PC-9 (cell line): ENCODE data around the gene DOC2A. TPM values are rescaled to one million over a fixed set of nuclear protein-coding genes. Genes with fewer than 3 reads are reported as not detected.

Source experiments
- BruUV-seq: library from RNA; stranded (reverse); fragments of 400-500 nt; replicated peaks from 2 replicates; lab custom pipeline; 2021; lab: Mats Ljungman, UMichigan
- CTCF ChIA-PET: fragments of 300-600 bp; sonication (Branson Sonifier 250); formaldehyde crosslinking; loops from one replicate; lab custom pipeline; 2022; ENCODE audit warnings: antibody characterized with exemption; lab: Charles Lee
- POLR2A ChIA-PET: fragments of 300-600 bp; sonication (Branson Sonifier 250); formaldehyde crosslinking; loops from one replicate; lab custom pipeline; 2022; ENCODE audit warnings: antibody characterized with exemption; ENCODE audit not compliant: unreplicated experiment; lab: Charles Lee
- DNase-seq, 2 experiments: peaks; one replicate each; pipeline versions ENCODE4 v3.0.0 to v3.0.0-alpha.2; 2015 to 2022; ENCODE audit warnings: mixed read lengths in 1 of 2
- H2AFZ ChIP-seq: fragments of 200-600 bp; sonication (generic); 2 replicates; pipeline ENCODE4 v1.8.1; 2017; ENCODE audit warnings: antibody characterized with exemption
- H3F3A ChIP-seq: fragments of 200-600 bp; sonication (generic); 2 replicates; pipeline ENCODE4 v1.8.1; 2017; ENCODE audit warnings: antibody characterized with exemption, mild to moderate bottlenecking, low read depth; ENCODE audit not compliant: insufficient read depth
- H3K27ac ChIP-seq: fragments of 200-600 bp; sonication (generic); 2 replicates; pipeline ENCODE4 v1.6.1; 2016; ENCODE audit warnings: mixed run types
- H3K27me3 ChIP-seq: fragments of 200-600 bp; sonication (generic); 2 replicates; pipeline ENCODE4 v1.6.1; 2016; ENCODE audit warnings: low read depth, mixed run types; ENCODE audit not compliant: insufficient read depth
- H3K36me3 ChIP-seq: fragments of 200-600 bp; sonication (generic); 2 replicates; pipeline ENCODE4 v1.6.1; 2016; ENCODE audit warnings: low read depth, mixed run types
- H3K4me1 ChIP-seq: fragments of 200-600 bp; sonication (generic); replicated peaks from 2 replicates; pipeline ENCODE4 v1.6.1; 2016; ENCODE audit warnings: mixed run types; ENCODE audit not compliant: insufficient read depth
- H3K4me2 ChIP-seq: fragments of 200-600 bp; sonication (generic); 2 replicates; pipeline ENCODE4 v1.6.1; 2017; ENCODE audit warnings: mixed run types
- H3K4me3 ChIP-seq: fragments of 200-600 bp; sonication (generic); 2 replicates; pipeline ENCODE4 v1.6.1; 2016; ENCODE audit warnings: mixed run types
- H3K79me2 ChIP-seq: fragments of 200-600 bp; sonication (generic); 2 replicates; pipeline ENCODE4 v1.6.1; 2017; ENCODE audit warnings: low read depth, mixed run types
- H3K9me2 ChIP-seq: fragments of 200-600 bp; sonication (generic); 2 replicates; pipeline ENCODE4 v1.8.1; 2017; ENCODE audit warnings: mild to moderate bottlenecking; ENCODE audit not compliant: insufficient read depth
- H3K9me3 ChIP-seq: fragments of 200-600 bp; sonication (generic); 2 replicates; pipeline ENCODE4 v1.8.1; 2016; ENCODE audit warnings: low read depth; ENCODE audit not compliant: insufficient read depth
- H4K20me1 ChIP-seq: fragments of 200-600 bp; sonication (generic); 2 replicates; pipeline ENCODE4 v1.8.1; 2017; ENCODE audit not compliant: insufficient read depth
- EZH2 ChIP-seq: fragments of 200-600 bp; sonication (generic); IDR thresholded peaks from 2 replicates; pipeline ENCODE4 v1.8.0; 2017; ENCODE audit warnings: antibody characterized with exemption, low read depth
- intact Hi-C: fragments of 100-400 bp; cut with micrococcal nuclease; formaldehyde crosslinking; loops from one replicate; pipeline ENCODE4 v1.10.0; 2022; ENCODE audit not compliant: unreplicated experiment
- total RNA-seq: library from RNA; stranded (reverse); gene quantifications from 2 replicates; pipeline ENCODE4 v1.2.3, GENCODE V29; 2021
- TF ChIP-seq, protein P1 (sequence below): fragments of 200-600 bp; sonication (generic); conservative IDR thresholded peaks from 2 replicates; pipeline ENCODE4 v1.6.1; 2017; ENCODE audit warnings: mixed run types, antibody characterized with exemption, mild to moderate bottlenecking, moderate library complexity

Gene DOC2A
- total RNA-seq, 1 experiment from 2014 or later: 11.0 TPM

DNA sequence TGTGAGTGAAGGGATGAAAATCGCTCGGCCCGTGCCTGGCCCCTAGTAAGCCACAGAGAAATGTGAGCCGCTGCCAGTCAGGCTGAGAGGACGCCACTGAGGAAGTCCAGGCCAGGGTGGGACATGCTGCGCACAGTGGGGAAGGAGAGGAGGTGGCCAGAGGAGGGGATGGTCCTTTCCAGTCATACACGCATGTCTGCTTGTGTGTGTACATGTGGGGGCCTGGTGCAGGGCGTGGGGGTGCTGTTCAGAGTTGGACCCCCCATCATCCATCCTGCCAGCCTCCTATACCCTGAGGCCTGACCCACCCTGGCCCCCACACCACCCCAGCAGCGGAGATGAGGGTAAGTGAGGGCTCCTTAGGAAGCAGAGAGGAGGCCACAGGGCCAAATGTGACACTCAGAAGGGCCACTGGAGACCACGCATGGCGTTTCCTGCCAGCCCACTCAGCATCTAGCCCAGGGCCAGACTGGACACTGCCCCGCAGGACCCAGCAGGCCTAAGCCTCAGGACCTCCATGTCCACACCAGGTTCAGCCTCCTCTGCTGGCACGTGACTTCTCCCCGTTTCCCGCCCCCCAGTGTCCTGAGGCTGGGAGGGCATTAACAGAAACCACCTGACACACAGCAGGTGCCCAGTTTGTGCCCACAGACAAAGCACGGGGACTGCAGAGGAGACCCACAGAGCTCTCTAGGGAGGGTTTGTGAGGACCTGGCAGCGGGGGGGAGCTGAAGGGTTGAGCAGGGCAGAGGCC, 7.0 kb downstream of the DOC2A start:
- Histone ChIP-seq H2AFZ (no peak overlapping the region), H3K79me2 (no peaks in the 10 kb centered on the region), H3K27me3 (no peaks in the 10 kb centered on the region), H3K36me3 (no peaks in the 10 kb centered on the region), H4K20me1 (peaks cover 3% of the 10 kb centered on the region; the same call in 1 of the 2 replicates), H3K4me2 (no peak overlapping the region), H3K4me1 (no peaks in the 10 kb centered on the region), H3K27ac (no peak overlapping the region), H3F3A (peaks cover 7% of the 10 kb centered on the region), H3K9me2 (no peaks in the 10 kb centered on the region), H3K4me3 (no peak overlapping the region), H3K9me3 (no peaks in the 10 kb centered on the region)
- intact Hi-C loops: no loop called here
- BruUV-seq: no TSS peak
- TF ChIP-seq, protein P1, sequence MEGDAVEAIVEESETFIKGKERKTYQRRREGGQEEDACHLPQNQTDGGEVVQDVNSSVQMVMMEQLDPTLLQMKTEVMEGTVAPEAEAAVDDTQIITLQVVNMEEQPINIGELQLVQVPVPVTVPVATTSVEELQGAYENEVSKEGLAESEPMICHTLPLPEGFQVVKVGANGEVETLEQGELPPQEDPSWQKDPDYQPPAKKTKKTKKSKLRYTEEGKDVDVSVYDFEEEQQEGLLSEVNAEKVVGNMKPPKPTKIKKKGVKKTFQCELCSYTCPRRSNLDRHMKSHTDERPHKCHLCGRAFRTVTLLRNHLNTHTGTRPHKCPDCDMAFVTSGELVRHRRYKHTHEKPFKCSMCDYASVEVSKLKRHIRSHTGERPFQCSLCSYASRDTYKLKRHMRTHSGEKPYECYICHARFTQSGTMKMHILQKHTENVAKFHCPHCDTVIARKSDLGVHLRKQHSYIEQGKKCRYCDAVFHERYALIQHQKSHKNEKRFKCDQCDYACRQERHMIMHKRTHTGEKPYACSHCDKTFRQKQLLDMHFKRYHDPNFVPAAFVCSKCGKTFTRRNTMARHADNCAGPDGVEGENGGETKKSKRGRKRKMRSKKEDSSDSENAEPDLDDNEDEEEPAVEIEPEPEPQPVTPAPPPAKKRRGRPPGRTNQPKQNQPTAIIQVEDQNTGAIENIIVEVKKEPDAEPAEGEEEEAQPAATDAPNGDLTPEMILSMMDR: no peak
- TF ChIP-seq EZH2: no peak
- POLR2A ChIA-PET: interaction anchor here (0.6 kb wide), 1 partner anchor 1425 kb away, joined by 3 read pairs; the partner anchor contains the start of gene COX6A2
- no peak for DNase-seq
- CTCF ChIA-PET: no interaction called here

GRCh38 chr16:30002614-30003346, 8.0 kb downstream of the DOC2A start:
- H3K4me3 ChIP-seq: no peak overlapping the region
- POLR2A ChIA-PET: no interaction called here
- H3F3A ChIP-seq: peaks cover 6% of the 10 kb centered on the region
- no peaks in the 10 kb centered on the region for H3K27me3 ChIP-seq
- H3K4me1 ChIP-seq: no peaks in the 10 kb centered on the region
- intact Hi-C loops: no loop called here
- no TSS peak for BruUV-seq
- H3K9me3 ChIP-seq: no peaks in the 10 kb centered on the region
- peaks cover 3% of the 10 kb centered on the region; the same call in 1 of the 2 replicates for H4K20me1 ChIP-seq
- H3K79me2 ChIP-seq: no peaks in the 10 kb centered on the region
- no peak for DNase-seq
- no peaks in the 10 kb centered on the region for H3K9me2 ChIP-seq
- no peak overlapping the region for H3K4me2 ChIP-seq
- no peak overlapping the region for H2AFZ ChIP-seq
- CTCF ChIA-PET: interaction anchor here (0.5 kb wide), 1 partner anchor 1024 kb away, joined by 3 read pairs; no protein-coding TSS in a partner anchor
- H3K27ac ChIP-seq: no peak overlapping the region
- TF ChIP-seq, protein P1: no peak
- no peak for TF ChIP-seq EZH2
- no peaks in the 10 kb centered on the region for H3K36me3 ChIP-seq

GRCh38 chr16:30000735-30001631, 9.8 kb downstream of the DOC2A start:
- Histone ChIP-seq H3K9me2 (no peaks in the 10 kb centered on the region), H2AFZ (no peak overlapping the region), H3K4me3 (no peak overlapping the region), H3K9me3 (no peaks in the 10 kb centered on the region), H3K27ac (no peak overlapping the region), H3F3A (peaks cover 6% of the 10 kb centered on the region; the same call in 1 of the 2 replicates), H3K27me3 (no peaks in the 10 kb centered on the region), H3K4me1 (peaks cover 7% of the 10 kb centered on the region), H3K79me2 (peaks cover 11% of the 10 kb centered on the region), H4K20me1 (peaks cover 3% of the 10 kb centered on the region; the same call in 1 of the 2 replicates), H3K36me3 (no peaks in the 10 kb centered on the region), H3K4me2 (no peak overlapping the region)
- intact Hi-C loops: no loop called here
- BruUV-seq: no TSS peak
- CTCF ChIA-PET: interaction anchor here (0.5 kb wide), 1 partner anchor 1161 kb away, joined by 5 read pairs; no protein-coding TSS in a partner anchor
- no peak for TF ChIP-seq EZH2
- TF ChIP-seq, protein P1: no peak
- no peak for DNase-seq
- POLR2A ChIA-PET: no interaction called here
